Heart left ventricle (tissue), 13 donors: ENCODE results near the gene XYLT1.

Experiments
- CTCF ChIP-seq, 12 donors: fragments of 200-600 bp; sonication (generic) in 4 of 12; IDR thresholded peaks; one replicate each; pipeline versions ENCODE4 v1.5.0 to v1.8.0; 2018 to 2022; ENCODE audit warnings: antibody characterized with exemption in 12 of 12, mild to moderate bottlenecking in 5 of 12
- POLR2A ChIP-seq, 2 donors: fragments of 450-650 bp; IDR thresholded peaks; one replicate each; pipeline ENCODE4 v1.6.1; 2017; ENCODE audit warnings: antibody characterized with exemption in 2 of 2, mild to moderate bottlenecking in 2 of 2, moderate library complexity in 2 of 2
- donor health status: ischemic (EF 13 %, LVEDD 7.1; RV severe dilation, severe dysfunction).
- donor health status: DM: no; HTN: yes; CAD: no.
- donor health status: DM: no; HTN: no; CAD: no.
- donor health status: ischemic (EF 25% LVEDD 6.9; RV normal size, moderate dysfunction).
- donor health status: ischemic (EF 25% LVEDD 5.7; RV mildly dilated, moderate dysfunction).
- donor health status: ischemic (EF 35%, LVEDD 5.7; RV mildly dilated, moderate dysfunction).
- donor health status: nonischemic (EF 11% LVEDD 7.7; RV severe dilation, severe dysfunction).
- donor health status: DM: yes; HTN: yes; CAD: no.
- donor health status: PGD.
- donor health status: ischemic (EF 29% LVEDD 5.4; RV normal size, mild dysfunction).
- donor health status: nonischemic (EF 23%, LVEDD 6.1; RV moderate dilation, normal function).

- TF ChIP-seq CTCF (IDR thresholded peaks at IDR 0.05), result no peak
- no peak for TF ChIP-seq POLR2A (IDR thresholded peaks at IDR 0.05)
These were observed 140.7 kb downstream of the XYLT1 start for GRCh38 chr16:17330044-17330443.
